ENCODE measurements around the gene GLRA3. TPM values are rescaled to one million over a fixed set of nuclear protein-coding genes. Genes with fewer than 3 reads are reported as not detected.

GLRA3 gene
- polyA plus RNA-seq, 1 experiment, result not detected

- CTCF ChIA-PET, result no interaction called here
- no peaks in the 10 kb centered on the region for H3K27me3 ChIP-seq (ENCODE audit: control insufficient read depth, insufficient read depth, low read length)
- H3K4me3 ChIP-seq (ENCODE audit: low read depth, low read length), result no peak overlapping the region
- TF ChIP-seq CTCF (IDR thresholded peaks at IDR 0.05; ENCODE audit: insufficient read depth, low read depth, low read length), result no peak
- POLR2A ChIA-PET, result no interaction called here
- no peaks in the 10 kb centered on the region for H3K36me3 ChIP-seq (ENCODE audit: control insufficient read depth, insufficient read depth, low read length)
- no peak for DNase-seq (ENCODE audit: low read depth)
Observed at GRCh38 chr4:174869339-174869738, 40.3 kb upstream of the GLRA3 start.

- Histone ChIP-seq H3K4me3 (ENCODE audit: low read depth, low read length) (no peak overlapping the region), H3K36me3 (ENCODE audit: control insufficient read depth, insufficient read depth, low read length) (no peaks in the 10 kb centered on the region), H3K27me3 (ENCODE audit: control insufficient read depth, insufficient read depth, low read length) (no peaks in the 10 kb centered on the region)
- DNase-seq (ENCODE audit: low read depth), result no peak
- no peak for TF ChIP-seq CTCF (IDR thresholded peaks at IDR 0.05; ENCODE audit: insufficient read depth, low read depth, low read length)
- ChIA-PET CTCF (interaction anchor here (0.6 kb wide), 1 partner anchor 16 kb away, joined by 3 read pairs; no protein-coding TSS in a partner anchor), POLR2A (no interaction called here)
Observed at GRCh38 chr4:174867903-174868302, 38.9 kb upstream of the GLRA3 start.

- DNase-seq (ENCODE audit: low read depth), result no peak
- no peaks in the 10 kb centered on the region for H3K36me3 ChIP-seq (ENCODE audit: control insufficient read depth, insufficient read depth, low read length)
- no peaks in the 10 kb centered on the region for H3K27me3 ChIP-seq (ENCODE audit: control insufficient read depth, insufficient read depth, low read length)
- TF ChIP-seq CTCF (IDR thresholded peaks at IDR 0.05; ENCODE audit: insufficient read depth, low read depth, low read length), result no peak
- CTCF ChIA-PET, result no interaction called here
- no peak overlapping the region for H3K4me3 ChIP-seq (ENCODE audit: low read depth, low read length)
- POLR2A ChIA-PET, result no interaction called here
Observed at GRCh38 chr4:174865418-174865985, 36.5 kb upstream of the GLRA3 start.

GRCh38 chr4:174864031-174864430 is 35.0 kb upstream of the GLRA3 start:
- DNase-seq (ENCODE audit: low read depth), result no peak
- CTCF ChIA-PET, result no interaction called here
- H3K4me3 ChIP-seq (ENCODE audit: low read depth, low read length), result no peak overlapping the region

GRCh38 chr4:174860588-174860987 is 31.5 kb upstream of the GLRA3 start:
- TF ChIP-seq CTCF (IDR thresholded peaks at IDR 0.05; ENCODE audit: insufficient read depth, low read depth, low read length), result no peak
- Histone ChIP-seq H3K36me3 (ENCODE audit: control insufficient read depth, insufficient read depth, low read length) (no peaks in the 10 kb centered on the region), H3K4me3 (ENCODE audit: low read depth, low read length) (no peak overlapping the region), H3K27me3 (ENCODE audit: control insufficient read depth, insufficient read depth, low read length) (no peaks in the 10 kb centered on the region)
- ChIA-PET POLR2A (no interaction called here), CTCF (no interaction called here)
- DNase-seq (ENCODE audit: low read depth), result no peak

More at GRCh38 chr4:174864031-174864430, 35.0 kb upstream of the GLRA3 start:
- POLR2A ChIA-PET, result no interaction called here
- Histone ChIP-seq H3K27me3 (ENCODE audit: control insufficient read depth, insufficient read depth, low read length) (no peaks in the 10 kb centered on the region), H3K36me3 (ENCODE audit: control insufficient read depth, insufficient read depth, low read length) (no peaks in the 10 kb centered on the region)
- TF ChIP-seq CTCF (IDR thresholded peaks at IDR 0.05; ENCODE audit: insufficient read depth, low read depth, low read length), result no peak
